Epithelial cell of esophagus (primary cell): Measurements from ENCODE around the gene KLK14.

Experiments used
- DNase-seq: peaks from one replicate; pipeline ENCODE4 v3.0.0; 2010; ENCODE audit warnings: low read depth
- H3K4me3 ChIP-seq: 2 replicates; pipeline ENCODE4 v1.5.1; 2011; ENCODE audit warnings: mild to moderate bottlenecking, low read length, control low read depth
- CTCF ChIP-seq: IDR thresholded peaks from 2 replicates; pipeline ENCODE4 v1.5.1; 2011; ENCODE audit warnings: low read depth, mild to moderate bottlenecking, low read length, control low read depth, inconsistent platforms; ENCODE audit not compliant: insufficient read depth; ENCODE audit errors: missing control alignments

Gene KLK14

GRCh38 chr19:51060336-51060735 is 22.4 kb downstream of the KLK14 start:
- no peak for TF ChIP-seq CTCF
- no peak for DNase-seq
- no peak overlapping the region for H3K4me3 ChIP-seq

GRCh38 chr19:51059715-51060114 is 23.0 kb downstream of the KLK14 start:
- DNase-seq: no peak
- H3K4me3 ChIP-seq: no peak overlapping the region
- no peak for TF ChIP-seq CTCF

- no peak for DNase-seq
- no peak for TF ChIP-seq CTCF
- H3K4me3 ChIP-seq: no peak overlapping the region
These were observed 26.8 kb downstream of the KLK14 start for GRCh38 chr19:51055866-51056265.

GRCh38 chr19:51047031-51047335 is 35.7 kb downstream of the KLK14 start:
- H3K4me3 ChIP-seq: no peak overlapping the region
- DNase-seq: no peak
- TF ChIP-seq CTCF: no peak

GRCh38 chr19:51044327-51044726 is 38.4 kb downstream of the KLK14 start:
- no peak for DNase-seq
- H3K4me3 ChIP-seq: no peak overlapping the region
- no peak for TF ChIP-seq CTCF

- TF ChIP-seq CTCF: no peak
- no peak for DNase-seq
- no peak overlapping the region for H3K4me3 ChIP-seq
These were observed 39.2 kb downstream of the KLK14 start for GRCh38 chr19:51043497-51043896.

- no peak overlapping the region for H3K4me3 ChIP-seq
- TF ChIP-seq CTCF: no peak
- DNase-seq: no peak
These were observed 42.5 kb downstream of the KLK14 start for GRCh38 chr19:51040151-51040550.
